ENCODE results near the gene PROSER3.
"Not testable (repeated sequence)": the region's sequence is repeated elsewhere in the genome, so short reads cannot be mapped to it uniquely, and the experiment has no call there.

The PROSER3 gene

GRCh38 chr19:35722897-35723296 lies 35.1 kb upstream of the PROSER3 start:
- no peak overlapping the region for H3K4me3 ChIP-seq (ENCODE audit: low read depth, low read length)
- TF ChIP-seq CTCF (IDR thresholded peaks at IDR 0.05; ENCODE audit: control insufficient read depth, extremely low read depth, insufficient read depth): no peak
- no peak for DNase-seq (ENCODE audit: low read depth)

GRCh38 chr19:35723671-35724070 lies 34.3 kb upstream of the PROSER3 start:
- DNase-seq (ENCODE audit: low read depth): no peak
- TF ChIP-seq CTCF (IDR thresholded peaks at IDR 0.05; ENCODE audit: control insufficient read depth, extremely low read depth, insufficient read depth): no peak
- H3K4me3 ChIP-seq (ENCODE audit: low read depth, low read length): no peak overlapping the region

- not testable (repeated sequence) for DNase-seq (ENCODE audit: low read depth); H3K4me3 ChIP-seq (ENCODE audit: low read depth, low read length)
These were observed 33.8 kb upstream of the PROSER3 start for GRCh38 chr19:35724132-35724531.

- TF ChIP-seq CTCF (IDR thresholded peaks at IDR 0.05; ENCODE audit: control insufficient read depth, extremely low read depth, insufficient read depth): no peak
- no peak for DNase-seq (ENCODE audit: low read depth)
- no peak overlapping the region for H3K4me3 ChIP-seq (ENCODE audit: low read depth, low read length)
These were observed 33.4 kb upstream of the PROSER3 start for GRCh38 chr19:35724560-35724959.

- no peak for TF ChIP-seq CTCF (IDR thresholded peaks at IDR 0.05; ENCODE audit: control insufficient read depth, extremely low read depth, insufficient read depth)
- no peak overlapping the region for H3K4me3 ChIP-seq (ENCODE audit: low read depth, low read length)
- DNase-seq (ENCODE audit: low read depth): no peak
These were observed 32.6 kb upstream of the PROSER3 start for GRCh38 chr19:35725216-35725861.

- H3K4me3 ChIP-seq (ENCODE audit: low read depth, low read length): no peak overlapping the region
- DNase-seq (ENCODE audit: low read depth): no peak
- TF ChIP-seq CTCF (IDR thresholded peaks at IDR 0.05; ENCODE audit: control insufficient read depth, extremely low read depth, insufficient read depth): no peak
These were observed 30.7 kb upstream of the PROSER3 start for GRCh38 chr19:35727053-35727955.

GRCh38 chr19:35727956-35728706 lies 29.8 kb upstream of the PROSER3 start:
- no peak for TF ChIP-seq CTCF (IDR thresholded peaks at IDR 0.05; ENCODE audit: control insufficient read depth, extremely low read depth, insufficient read depth)
- no peak overlapping the region for H3K4me3 ChIP-seq (ENCODE audit: low read depth, low read length)
- DNase-seq (ENCODE audit: low read depth): no peak

All from LNCaP clone FGC (cell line).